GM21381 (cell line): Measurements from ENCODE around the gene LSAMP.
"Not testable (repeated sequence)": the region's sequence is repeated elsewhere in the genome, so short reads cannot be mapped to it uniquely, and the experiment has no call there.

Source experiments
- ATAC-seq: cut with Tn5 transposase; IDR thresholded peaks from one replicate; pipeline ENCODE4 v1.9.1; 2021; ENCODE audit warnings: mild to moderate bottlenecking, moderate library complexity; ENCODE audit not compliant: unreplicated experiment

The LSAMP gene

DNA sequence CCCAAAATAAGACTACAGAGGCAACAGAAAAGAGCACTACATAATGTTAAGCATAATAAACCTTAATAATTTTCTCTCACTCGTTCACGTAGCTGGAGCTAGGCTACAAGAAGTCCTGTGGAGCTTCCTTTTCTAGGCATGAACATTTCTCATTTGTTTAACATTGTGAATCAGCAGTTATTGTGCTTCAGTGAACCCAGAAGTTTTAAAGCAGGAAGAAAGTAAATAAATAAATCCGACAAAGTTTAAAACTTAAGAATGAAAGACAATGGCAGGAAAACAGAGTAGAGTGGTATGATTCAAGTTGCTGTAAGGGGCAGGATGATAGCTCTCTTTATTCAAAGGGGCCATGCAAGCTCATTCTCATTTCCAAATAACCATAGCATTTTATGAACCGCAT lies 191.8 kb downstream of the LSAMP start:
- ATAC-seq, result no peak

DNA sequence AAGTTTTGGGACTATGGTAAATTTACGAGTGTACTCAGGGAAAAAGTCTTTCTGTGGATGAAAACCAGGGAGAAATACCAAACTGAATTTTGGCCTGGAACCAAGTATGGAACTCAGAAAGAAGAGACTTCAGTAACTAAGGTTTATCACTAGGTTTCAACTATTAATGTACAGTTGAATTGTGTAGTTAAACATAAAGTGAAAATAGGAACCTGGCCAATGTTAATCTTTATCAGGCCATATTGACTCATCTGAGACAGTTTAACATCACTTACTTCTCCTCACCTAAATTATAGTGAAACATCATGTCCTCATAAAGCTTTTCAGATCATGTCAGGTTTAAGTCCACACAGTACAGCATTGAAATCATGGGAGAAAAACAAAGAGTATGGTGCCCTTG lies 197.7 kb downstream of the LSAMP start:
- ATAC-seq, result no peak

DNA sequence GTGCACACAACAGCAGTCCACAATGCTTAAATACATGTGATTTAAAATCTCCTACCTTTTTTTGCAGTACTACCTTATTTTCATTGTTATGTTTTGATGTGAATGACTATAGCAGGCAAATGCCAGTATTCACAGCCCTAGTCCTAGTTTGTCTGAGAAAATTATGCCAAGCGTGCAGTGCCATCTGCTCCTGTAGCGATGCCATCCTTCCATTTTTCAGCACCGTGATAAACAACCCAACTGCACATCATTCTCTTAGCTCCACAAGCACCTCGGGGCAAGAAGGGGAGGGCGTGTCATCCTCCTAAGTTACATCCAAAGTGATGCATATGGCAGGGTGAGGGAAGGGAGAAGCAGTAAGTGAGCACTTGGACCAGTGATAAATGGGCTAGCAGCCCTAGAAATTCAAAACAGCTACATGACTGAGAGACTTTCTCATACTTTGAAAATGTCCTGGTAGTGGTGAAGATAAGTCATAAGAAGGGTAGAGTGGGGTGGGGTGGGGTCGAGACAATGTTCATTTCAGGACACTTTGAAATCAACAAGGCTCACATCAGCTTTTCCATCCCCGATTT lies 198.8 kb downstream of the LSAMP start:
- no peak for ATAC-seq

DNA sequence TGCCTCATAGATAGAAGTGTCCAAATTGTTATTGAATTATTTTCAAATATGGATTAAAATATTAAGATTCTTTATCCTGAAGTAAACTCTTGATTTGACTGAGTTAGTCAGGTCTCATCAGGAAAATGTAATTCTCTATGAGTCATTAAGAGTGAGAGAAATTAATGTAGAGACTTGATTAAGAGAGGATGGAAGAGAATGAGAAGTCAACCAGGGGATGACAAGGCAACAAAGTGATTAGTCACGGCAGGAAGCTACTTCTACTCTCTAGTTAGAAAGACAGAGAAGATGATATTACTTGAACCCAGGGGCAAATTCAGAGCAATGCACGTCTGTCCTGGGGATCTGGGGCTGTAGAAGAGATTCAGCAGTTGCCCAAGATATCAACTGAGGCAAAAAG lies 202.5 kb downstream of the LSAMP start:
- no peak for ATAC-seq

DNA sequence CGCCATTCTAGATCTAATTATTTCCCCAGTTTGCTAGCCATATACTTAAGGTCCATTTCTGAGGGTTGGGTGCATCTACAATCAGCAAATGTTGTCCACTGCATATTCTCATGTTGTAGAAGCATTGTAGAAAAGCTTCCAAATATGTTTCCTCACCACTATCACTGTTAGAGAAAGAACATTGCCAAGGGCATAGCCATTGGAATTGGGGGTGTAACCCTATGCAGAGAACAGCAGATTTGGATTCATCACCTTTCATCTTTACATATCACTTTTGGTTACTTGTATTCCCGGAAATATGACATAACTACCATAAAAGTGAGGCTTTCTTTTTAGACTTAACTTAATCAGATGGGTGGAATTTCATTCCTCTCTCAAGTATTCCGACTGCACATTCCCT lies 203.6 kb downstream of the LSAMP start:
- no peak for ATAC-seq

DNA sequence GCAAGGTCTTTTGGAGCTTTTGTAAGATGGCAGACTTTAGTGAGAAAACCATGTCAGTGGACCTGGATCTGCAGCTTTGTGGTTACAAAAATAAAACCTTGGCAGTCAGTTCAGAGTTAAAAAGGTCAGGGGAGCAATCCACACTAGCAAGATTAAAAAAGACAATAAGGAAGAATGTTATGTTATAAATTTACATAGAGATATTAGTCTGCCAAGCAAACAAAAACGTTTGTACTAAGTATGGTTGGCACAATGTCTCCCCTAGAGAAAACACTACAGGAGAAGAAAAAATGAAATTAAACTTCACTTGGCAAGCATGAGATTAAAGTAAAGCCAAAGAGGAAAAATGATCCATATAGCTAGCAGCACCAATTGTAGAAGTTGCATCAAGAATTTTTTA lies 205.0 kb downstream of the LSAMP start:
- ATAC-seq, result no peak

DNA sequence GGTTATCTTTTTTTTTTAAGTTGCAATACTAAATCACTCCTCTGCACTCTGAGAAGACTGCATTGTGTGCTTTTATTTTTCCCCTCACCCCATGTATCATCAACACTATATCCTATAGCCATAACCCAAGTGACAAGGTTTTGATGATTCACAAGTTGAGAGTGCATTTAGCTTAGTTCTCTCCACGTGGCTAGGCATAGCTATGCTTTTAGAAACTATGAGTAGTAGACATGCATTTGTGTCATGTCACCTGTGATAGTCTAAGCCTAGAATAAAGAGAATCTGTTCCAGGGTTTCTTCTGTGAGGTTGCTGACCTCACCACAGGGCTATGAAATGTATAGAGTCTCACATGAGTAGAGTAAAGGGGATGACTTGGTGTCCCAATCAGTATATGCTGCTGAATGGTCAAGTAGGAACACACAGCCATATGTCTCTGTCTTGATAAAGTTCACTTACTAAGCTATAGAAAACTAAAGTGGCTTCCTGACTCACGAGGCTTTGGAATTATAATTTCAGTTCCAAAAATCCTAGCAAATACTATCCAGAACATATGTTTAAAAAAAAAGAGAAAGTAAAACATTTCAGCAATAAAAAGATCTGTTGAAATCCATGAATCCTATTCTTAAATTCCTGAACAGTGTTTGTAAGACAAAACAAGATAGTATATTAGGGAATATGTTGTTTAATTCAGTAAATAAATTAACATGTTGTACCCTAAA lies 206.3 kb downstream of the LSAMP start:
- no peak for ATAC-seq

DNA sequence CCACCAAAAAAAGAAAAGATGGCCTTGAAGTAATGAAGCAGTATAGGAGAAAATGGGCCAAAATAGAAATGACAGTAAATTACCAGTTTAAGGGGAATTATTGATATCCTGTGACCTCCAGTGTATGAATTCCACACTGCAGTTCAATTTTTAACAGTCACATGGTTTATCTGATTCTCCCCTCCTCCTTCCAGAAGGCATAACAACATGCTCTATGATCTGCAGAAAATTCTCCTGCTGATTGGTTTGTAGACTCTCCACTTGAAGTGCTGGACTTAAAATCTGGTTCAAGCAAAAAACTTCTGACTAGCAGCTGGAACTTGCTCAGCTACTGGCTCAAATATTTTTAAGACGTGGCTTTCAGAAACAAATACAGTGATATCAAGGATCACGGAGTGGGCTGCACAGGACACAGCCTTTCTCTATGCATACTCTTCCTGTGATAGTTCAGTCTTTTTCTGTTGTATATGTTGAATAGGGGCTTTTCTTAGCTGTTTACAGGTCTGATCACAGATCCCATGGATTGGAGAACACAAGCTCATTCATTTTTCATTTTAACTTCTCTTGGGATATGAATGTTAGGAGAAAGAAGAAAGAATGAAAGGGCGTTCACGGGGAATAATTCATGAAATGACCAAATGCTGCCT lies 211.5 kb downstream of the LSAMP start:
- ATAC-seq, result no peak

DNA sequence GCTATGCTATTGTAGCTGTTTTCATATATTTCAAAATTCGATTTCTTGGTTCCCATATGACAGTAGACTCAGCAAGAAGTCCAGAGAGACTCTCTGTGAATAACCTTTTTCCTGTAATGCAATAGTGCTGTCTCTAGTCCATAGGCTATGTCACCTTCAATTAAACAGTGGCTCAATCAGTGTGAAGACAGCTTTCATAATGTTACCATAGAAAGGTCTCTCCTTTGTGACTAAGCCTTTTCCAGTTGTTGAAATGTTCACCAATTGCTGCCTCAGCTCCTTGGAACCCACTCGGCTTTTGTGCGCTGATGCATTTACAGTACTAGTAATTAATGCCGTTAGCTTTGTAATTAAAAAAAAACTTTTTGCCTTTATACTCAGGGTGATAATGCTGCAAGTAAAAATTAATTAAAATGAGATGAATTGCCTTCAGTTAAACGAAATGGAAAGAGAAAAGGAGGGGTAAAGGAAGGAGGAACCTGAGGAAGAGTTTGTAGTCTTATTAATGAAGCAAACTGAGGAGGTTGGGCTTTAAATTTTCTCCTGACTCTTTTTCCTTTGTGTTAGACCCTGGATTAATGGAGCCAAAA lies 214.8 kb downstream of the LSAMP start:
- no peak for ATAC-seq

DNA sequence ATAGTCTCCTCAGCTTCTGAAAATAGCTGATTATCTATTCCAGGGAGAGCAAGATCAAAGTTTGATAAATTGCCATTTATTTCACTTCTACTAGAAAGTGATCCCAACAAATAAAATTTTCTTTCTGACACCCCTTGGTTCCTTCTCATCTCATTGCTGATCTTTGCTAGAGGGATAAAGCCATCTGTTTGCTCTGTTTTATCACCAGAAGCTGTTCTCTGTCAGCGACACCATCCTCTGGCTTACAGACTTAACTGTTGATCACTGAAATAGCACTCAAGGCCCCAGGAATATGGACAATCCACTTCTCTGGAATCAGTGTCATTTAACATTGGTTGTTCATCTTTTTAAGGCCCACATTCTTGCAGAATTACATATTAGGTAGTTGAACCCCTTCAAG lies 219.0 kb downstream of the LSAMP start:
- ATAC-seq, result no peak

DNA sequence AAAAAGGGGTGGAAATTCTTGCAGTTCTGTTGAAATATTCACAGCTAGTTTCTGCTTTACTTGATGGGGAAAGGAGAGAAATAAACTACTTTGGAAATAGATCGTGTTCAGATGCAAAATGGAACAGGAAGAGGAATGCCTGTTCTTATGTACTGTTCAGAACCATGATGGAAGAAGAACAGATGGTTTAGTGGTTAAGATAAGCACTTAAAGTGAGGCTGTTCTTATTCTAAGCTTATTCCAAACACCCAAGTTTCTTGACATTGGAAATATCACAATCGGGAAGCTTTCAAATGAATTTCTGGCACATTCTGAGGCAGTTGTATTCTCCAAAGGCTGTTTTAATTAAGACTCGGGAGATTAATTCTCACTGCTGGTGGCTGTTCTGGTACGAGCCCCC lies 228.5 kb downstream of the LSAMP start:
- no peak for ATAC-seq

DNA sequence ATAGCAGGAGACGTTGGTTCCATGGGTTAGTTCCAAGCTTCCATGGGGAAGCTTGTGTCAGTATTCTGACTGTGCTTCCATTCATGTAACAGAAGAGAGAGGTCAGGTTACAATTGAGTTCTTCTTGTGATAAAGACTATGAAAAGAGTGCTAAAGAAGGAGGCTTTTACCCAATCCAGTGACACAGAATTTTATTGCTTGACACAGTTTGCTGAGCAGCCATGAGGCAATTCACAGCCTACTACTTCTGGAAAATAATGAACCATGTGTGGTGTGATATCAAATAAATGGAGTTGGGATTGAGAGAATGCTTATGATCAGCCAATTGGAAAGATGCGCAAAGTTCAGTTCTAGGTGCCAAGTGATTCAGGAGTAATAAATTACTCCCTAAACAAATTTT lies 233.4 kb downstream of the LSAMP start:
- ATAC-seq, result no peak

DNA sequence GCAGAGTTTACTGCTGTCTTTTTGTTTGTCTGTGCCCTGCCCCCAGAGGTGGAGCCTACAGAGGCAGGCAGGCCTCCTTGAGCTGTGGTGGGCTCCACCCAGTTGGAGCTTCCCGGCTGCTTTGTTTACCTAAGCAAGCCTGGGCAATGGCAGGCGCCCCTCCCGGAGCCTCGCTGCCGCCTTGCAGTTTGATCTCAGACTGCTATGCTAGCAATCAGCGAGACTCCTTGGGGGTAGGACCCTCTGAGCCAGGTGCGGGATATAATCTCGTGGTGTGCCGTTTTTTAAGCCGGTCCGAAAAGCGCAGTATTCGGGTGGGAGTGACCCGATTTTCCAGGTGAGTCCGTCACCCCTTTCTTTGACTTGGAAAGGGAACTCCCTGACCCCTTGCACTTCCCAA lies 236.5 kb downstream of the LSAMP start:
- ATAC-seq, result not testable (repeated sequence)

DNA sequence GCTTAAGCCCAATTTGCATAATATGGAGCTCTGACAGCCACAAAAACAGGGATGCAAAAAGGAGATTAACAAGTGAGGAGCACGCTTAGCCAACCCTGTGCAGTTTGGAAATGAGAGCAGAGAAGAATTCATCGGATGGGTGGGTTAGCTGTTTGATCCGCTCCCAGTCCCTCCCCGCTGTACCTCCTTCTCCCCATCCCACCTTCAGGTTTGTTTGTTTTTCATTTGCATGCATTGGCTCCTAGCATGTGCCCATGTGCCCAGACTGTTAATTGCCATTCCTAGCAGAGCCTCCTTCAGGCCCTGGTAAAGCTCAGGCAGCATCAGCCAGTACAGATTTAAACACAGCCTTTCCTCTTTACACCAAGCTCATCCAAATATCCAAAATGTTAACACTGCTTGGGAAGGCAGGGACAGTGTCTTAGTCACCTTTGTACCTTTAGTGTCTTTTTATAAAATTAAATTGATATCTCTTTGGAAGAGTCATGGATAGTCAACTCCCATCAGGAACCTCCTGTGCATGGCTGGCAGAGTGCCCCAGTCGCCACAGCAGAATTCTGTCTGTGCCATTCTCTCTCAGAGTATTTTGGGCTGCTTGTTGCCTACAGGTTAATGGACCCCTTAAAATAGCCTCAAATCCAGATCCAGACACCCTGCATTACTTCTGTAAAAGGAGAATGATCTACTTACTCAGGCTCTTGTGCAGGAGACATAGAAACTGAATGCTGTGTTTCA lies 244.2 kb downstream of the LSAMP start:
- ATAC-seq, result no peak

DNA sequence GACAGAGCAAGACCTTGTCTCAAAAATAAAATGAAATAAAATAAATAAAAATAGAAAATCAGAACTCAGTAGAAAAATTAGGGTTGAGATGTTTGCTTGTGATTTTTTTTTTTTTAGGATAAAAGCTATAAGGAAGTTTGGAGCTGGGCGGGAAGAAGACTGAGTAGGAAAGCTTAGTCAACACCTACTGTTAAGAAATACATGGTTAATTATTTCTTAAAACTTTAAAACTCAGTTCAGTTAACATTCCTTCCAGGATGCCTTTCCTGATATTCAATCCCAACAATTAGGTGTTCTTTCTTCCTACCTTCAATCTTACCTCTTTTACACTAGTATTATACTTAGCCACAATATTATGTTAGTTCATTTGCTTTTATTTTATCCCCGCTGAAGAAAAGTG lies 246.2 kb downstream of the LSAMP start:
- no peak for ATAC-seq

DNA sequence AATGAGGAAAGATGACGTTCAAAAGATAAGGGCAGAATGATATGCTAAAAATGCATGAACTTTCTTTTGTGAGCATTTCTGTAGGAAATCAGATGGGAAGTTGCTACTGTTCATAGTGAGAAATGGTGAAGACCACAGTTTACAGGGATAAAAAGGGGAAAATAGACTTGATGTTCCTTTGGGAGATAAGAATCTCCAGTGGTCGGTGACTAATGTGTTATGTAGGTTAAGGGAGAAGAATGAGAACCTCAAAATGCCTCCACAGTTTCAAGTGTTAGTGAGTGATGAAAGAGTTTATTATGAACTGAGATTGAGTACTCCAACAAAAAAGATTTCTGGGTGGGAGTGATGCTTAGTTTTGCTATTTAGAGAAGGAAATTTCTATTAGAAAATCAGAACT lies 247.2 kb downstream of the LSAMP start:
- no peak for ATAC-seq

DNA sequence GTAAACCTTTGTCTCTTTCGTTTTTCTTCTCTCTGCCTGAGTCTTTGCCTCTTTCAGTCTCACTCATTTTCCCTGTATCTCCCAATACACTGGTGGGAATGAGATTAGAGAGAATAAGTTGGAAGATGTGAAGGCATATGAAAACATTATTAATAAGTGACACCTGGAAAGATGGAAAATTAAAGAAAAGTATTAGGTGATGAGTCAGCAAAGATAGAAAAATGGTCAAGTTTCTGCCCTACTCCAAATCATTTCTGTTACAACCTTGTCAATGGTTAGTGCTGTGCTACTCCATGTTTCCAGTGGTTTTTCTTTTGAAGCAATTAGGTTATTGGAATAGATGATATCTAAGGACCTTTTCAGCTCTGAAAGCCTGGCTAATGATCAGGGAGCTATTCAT lies 252.8 kb downstream of the LSAMP start:
- no peak for ATAC-seq

DNA sequence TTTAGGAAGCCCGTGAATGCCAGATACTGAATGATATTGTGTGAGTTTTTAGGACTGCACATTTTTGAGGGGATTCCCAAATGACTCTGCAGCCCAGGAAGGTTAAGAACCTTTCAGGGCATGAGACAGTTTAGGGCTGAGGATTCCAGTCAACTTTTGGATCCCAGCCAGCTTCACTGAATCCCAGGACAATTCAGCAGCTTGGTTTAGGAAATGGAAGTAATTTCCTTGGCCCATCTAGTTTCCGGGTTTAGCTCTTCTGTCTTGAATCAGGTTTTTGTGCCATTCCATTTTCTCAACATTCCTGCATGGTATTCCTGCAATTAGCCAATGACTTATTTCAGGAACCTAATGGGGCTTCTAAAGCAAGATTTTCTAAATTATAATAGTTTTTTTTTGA lies 253.9 kb downstream of the LSAMP start:
- ATAC-seq, result no peak

DNA sequence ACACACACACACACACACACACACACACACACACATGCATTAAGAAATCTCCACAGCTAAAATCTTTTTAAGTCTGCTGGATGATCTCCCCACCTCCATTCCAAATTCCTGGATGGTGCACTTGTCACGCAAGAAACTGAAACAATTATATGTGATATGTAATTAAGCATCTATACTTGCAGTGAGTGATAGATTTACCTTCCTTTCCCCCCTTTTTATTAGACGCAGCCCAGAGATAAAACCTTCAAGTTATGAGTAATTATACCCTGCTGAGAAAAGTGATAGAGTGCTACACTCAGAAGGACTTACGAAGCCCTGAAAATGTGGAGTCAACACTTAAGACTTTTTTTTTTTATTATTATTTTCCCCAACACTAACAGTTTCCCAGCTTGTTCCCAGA lies 255.2 kb downstream of the LSAMP start:
- ATAC-seq, result no peak

DNA sequence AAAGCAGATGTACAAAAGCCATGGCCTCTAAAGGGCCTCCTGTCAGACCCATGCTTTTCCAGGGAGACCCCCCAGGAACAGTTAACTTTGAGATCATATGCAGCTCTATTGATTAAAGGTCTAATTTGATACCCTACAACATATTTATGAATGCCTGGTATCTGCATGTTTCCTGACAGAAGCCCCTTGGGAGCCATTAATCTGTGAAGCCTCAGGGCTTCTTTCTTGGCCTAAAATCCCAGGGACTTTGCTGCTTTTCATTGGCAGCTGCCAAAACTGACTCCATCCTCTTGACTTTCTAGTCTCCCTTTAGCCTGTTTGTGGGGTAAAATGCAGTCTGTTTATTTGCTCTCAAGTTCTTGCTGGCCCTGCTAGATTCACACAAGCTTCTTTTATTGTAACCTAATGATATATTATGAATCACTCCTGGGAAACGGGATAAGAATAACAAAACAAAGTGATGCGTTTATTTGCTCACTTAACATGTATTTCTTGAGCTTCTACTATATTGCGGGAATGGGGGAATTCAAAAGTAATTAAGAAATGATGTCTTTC lies 257.0 kb downstream of the LSAMP start:
- no peak for ATAC-seq

DNA sequence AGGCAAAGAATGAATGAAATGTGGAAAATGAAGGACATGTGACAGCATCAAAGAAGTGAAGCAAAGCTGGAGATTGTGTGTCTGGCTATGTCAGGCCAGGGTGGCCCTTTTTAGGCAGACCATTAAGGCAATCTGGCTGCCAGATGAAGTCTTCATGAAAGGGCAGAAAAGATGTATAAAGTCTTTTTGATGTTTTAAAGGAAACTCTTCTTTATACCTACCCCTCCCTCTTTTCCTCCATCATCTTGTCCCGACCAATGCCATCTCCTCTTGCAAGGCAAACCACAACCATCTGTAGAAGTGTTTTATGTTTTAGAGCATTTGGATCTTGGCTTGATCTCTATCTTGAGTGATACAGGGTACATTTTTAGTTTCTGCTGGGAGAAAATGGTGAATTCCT lies 259.2 kb downstream of the LSAMP start:
- no peak for ATAC-seq
